Smooth muscle cell (in vitro differentiated cells): ENCODE measurements around the gene CEP164. TPM values are rescaled to one million over a fixed set of nuclear protein-coding genes. Genes with fewer than 3 reads are reported as not detected.

Experiments used
- DNase-seq: peaks from one replicate; lab custom pipeline; 2025; ENCODE audit not compliant: unreplicated experiment; lab: John Stamatoyannopoulos, UW
- H2AFZ ChIP-seq: fragments of 200-600 bp; sonication (generic); 2 replicates; pipeline ENCODE4 v1.6.0; 2016; ENCODE audit warnings: antibody characterized with exemption, low read depth, mild to moderate bottlenecking
- H3F3A ChIP-seq: fragments of 200-600 bp; sonication (generic); 2 replicates; pipeline ENCODE4 v1.6.0; 2017; ENCODE audit warnings: antibody characterized with exemption, low read depth
- H3K27ac ChIP-seq: fragments of 200-600 bp; sonication (generic); 2 replicates; pipeline ENCODE4 v1.5.1; 2016; ENCODE audit warnings: low read depth, mild to moderate bottlenecking
- H3K27me3 ChIP-seq: fragments of 200-600 bp; sonication (generic); 2 replicates; pipeline ENCODE4 v1.6.1; 2016; ENCODE audit warnings: low read depth, mild to moderate bottlenecking
- H3K36me3 ChIP-seq: fragments of 200-600 bp; sonication (generic); 2 replicates; pipeline ENCODE4 v1.5.1; 2016; ENCODE audit warnings: low read depth
- H3K4me1 ChIP-seq: fragments of 200-600 bp; sonication (generic); 2 replicates; pipeline ENCODE4 v1.5.1; 2016; ENCODE audit warnings: low read depth
- H3K4me2 ChIP-seq: fragments of 200-600 bp; sonication (generic); 2 replicates; pipeline ENCODE4 v1.6.0; 2016; ENCODE audit warnings: mild to moderate bottlenecking
- H3K4me3 ChIP-seq: fragments of 200-600 bp; sonication (generic); 2 replicates; pipeline ENCODE4 v1.5.1; 2016; ENCODE audit warnings: mild to moderate bottlenecking
- H3K79me2 ChIP-seq: fragments of 200-600 bp; sonication (generic); 2 replicates; pipeline ENCODE4 v1.6.0; 2016; ENCODE audit warnings: low read depth, mild to moderate bottlenecking
- H3K9ac ChIP-seq: fragments of 200-600 bp; sonication (generic); 2 replicates; pipeline ENCODE4 v1.6.0; 2016; ENCODE audit warnings: low read depth
- H3K9me3 ChIP-seq: fragments of 200-600 bp; sonication (generic); replicated peaks from 2 replicates; pipeline ENCODE4 v1.5.1; 2016; ENCODE audit warnings: low read depth
- H4K20me1 ChIP-seq: fragments of 200-600 bp; sonication (generic); 2 replicates; pipeline ENCODE4 v1.6.0; 2016; ENCODE audit warnings: low read depth
- CTCF ChIP-seq: fragments of 200-600 bp; sonication (generic); IDR thresholded peaks from 2 replicates; pipeline ENCODE4 v1.5.1; 2017; ENCODE audit warnings: borderline replicate concordance, mild to moderate bottlenecking, antibody characterized with exemption; ENCODE audit not compliant: insufficient read depth, poor library complexity, severe bottlenecking
- WGBS: methylation state at CpG from one replicate; pipeline ENCODE4 v1.1.7; 2016; ENCODE audit warnings: low lambda C conversion rate; 5-methylcytosine and 5-hydroxymethylcytosine counted together
- polyA plus RNA-seq: library from polyadenylated mRNA; unstranded; fragments of >200 nt; fragmentation: Nextera tagmentation; extraction: Ambion mirVana; gene quantifications from 2 replicates; pipeline ENCODE4 v1.2.1, GENCODE V29; 2016
- total RNA-seq: library from RNA; depleted of rRNA; stranded (reverse); fragments of >200 nt; gene quantifications from 2 replicates; pipeline ENCODE4 v1.2.3, GENCODE V29; 2014

The CEP164 gene
- total and polyA plus RNA-seq, 2 experiments from 2014 or later = 11.2 to 30.7 TPM

- 94% methylated on average over 7 of the region's 7 CpGs for WGBS
These were observed 86.0 kb downstream of the CEP164 start for GRCh38 chr11:117413616-117414015.

GRCh38 chr11:117414724-117415123 is 87.1 kb downstream of the CEP164 start:
- Histone ChIP-seq H4K20me1 (no peaks in the 10 kb centered on the region), H3K4me2 (no peak overlapping the region), H2AFZ (no peak overlapping the region), H3K36me3 (no peaks in the 10 kb centered on the region), H3K9ac (no peak overlapping the region), H3K9me3 (no peaks in the 10 kb centered on the region), H3K4me1 (no peaks in the 10 kb centered on the region), H3K27me3 (peaks cover 3% of the 10 kb centered on the region), H3F3A (no peaks in the 10 kb centered on the region), H3K27ac (no peak overlapping the region), H3K4me3 (no peak overlapping the region), H3K79me2 (no peaks in the 10 kb centered on the region)
- DNase-seq = no peak
- WGBS = over 99% methylated on average over 6 of the region's 6 CpGs
- no peak for TF ChIP-seq CTCF

More at GRCh38 chr11:117413616-117414015, 86.0 kb downstream of the CEP164 start:
- Histone ChIP-seq H3K27ac (no peak overlapping the region), H3K9ac (no peak overlapping the region), H3K4me1 (no peaks in the 10 kb centered on the region), H3K36me3 (no peaks in the 10 kb centered on the region), H3K4me2 (no peak overlapping the region), H3F3A (no peaks in the 10 kb centered on the region), H3K9me3 (no peaks in the 10 kb centered on the region), H2AFZ (no peak overlapping the region), H3K79me2 (no peaks in the 10 kb centered on the region), H3K4me3 (no peak overlapping the region), H3K27me3 (peaks cover 3% of the 10 kb centered on the region), H4K20me1 (no peaks in the 10 kb centered on the region)
- no peak for TF ChIP-seq CTCF
- DNase-seq = no peak

- Histone ChIP-seq H3K9ac (no peak overlapping the region), H3K9me3 (no peaks in the 10 kb centered on the region), H3K4me1 (no peaks in the 10 kb centered on the region), H2AFZ (no peak overlapping the region), H3K79me2 (no peaks in the 10 kb centered on the region), H3K4me2 (no peak overlapping the region), H3K27me3 (peaks cover 3% of the 10 kb centered on the region), H4K20me1 (no peaks in the 10 kb centered on the region), H3K36me3 (no peaks in the 10 kb centered on the region), H3K27ac (no peak overlapping the region), H3K4me3 (no peak overlapping the region), H3F3A (no peaks in the 10 kb centered on the region)
- WGBS = 94% methylated on average over 6 of the region's 8 CpGs
- no peak for TF ChIP-seq CTCF
- no peak for DNase-seq
These were observed 87.8 kb downstream of the CEP164 start for GRCh38 chr11:117415358-117415896.

GRCh38 chr11:117417342-117417741 is 89.7 kb downstream of the CEP164 start:
- H3K4me3 ChIP-seq = no peak overlapping the region
- no peak for TF ChIP-seq CTCF
- no peaks in the 10 kb centered on the region for H4K20me1 ChIP-seq
- WGBS = 80% methylated on average over 6 of the region's 6 CpGs
- peaks cover 3% of the 10 kb centered on the region for H3K27me3 ChIP-seq
- no peak overlapping the region for H3K9ac ChIP-seq
- DNase-seq = no peak
- no peak overlapping the region for H3K4me2 ChIP-seq
- H3K79me2 ChIP-seq = no peaks in the 10 kb centered on the region
- H3K36me3 ChIP-seq = no peaks in the 10 kb centered on the region
- H2AFZ ChIP-seq = no peak overlapping the region
- H3K4me1 ChIP-seq = no peaks in the 10 kb centered on the region
- H3F3A ChIP-seq = no peaks in the 10 kb centered on the region
- H3K9me3 ChIP-seq = no peaks in the 10 kb centered on the region
- no peak overlapping the region for H3K27ac ChIP-seq
